Measurements from ENCODE around the gene METTL13. TPM values are rescaled to one million over a fixed set of nuclear protein-coding genes. Genes with fewer than 3 reads are reported as not detected.
A peak's percentile ranks its signal among the peaks of the same experiment; 100 is the strongest.

Gene METTL13
- total and polyA plus RNA-seq, 2 of the 4 experiments (the other 2 are of a cell fraction) = 25.1 to 26.3 TPM

DNA sequence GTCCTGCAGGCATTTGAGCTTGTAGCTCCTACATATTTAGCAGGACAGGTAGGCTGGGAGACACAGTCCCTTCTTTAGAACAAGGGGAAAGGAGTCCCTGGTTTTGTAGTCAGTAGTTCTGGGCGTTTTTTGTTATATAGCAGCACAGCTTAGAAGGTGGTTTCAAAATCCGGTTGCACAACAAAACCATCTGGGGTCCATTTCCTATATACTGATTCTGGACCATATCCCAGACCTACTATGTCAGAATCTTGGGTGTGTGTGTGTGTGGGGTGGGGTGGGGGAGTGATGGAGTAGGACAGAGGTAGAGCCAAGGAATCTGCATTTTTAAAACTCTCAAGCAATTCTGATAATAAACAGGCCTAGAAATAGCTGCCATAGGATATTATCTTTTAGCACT is 21.6 kb downstream of the METTL13 start:
- peak overlapping the region; percentile 80; the same call in 1 of the 2 replicates for H3K27ac ChIP-seq (ENCODE audit: insufficient read depth, low read length)
- ATAC-seq (ENCODE audit: low read depth) (peak; percentile 27), DNase-seq (peak; percentile 71)
- peak overlapping the region; percentile 34; the same call in 1 of the 2 replicates for H4K5ac ChIP-seq (ENCODE audit: low read depth, low read length)
- peak overlapping the region; percentile 61; the same call in 1 of the 2 replicates for H2BK120ac ChIP-seq (ENCODE audit: low read depth, low read length)
- H3K79me1 ChIP-seq (ENCODE audit: low read depth in 1 of 2, low read length in 2 of 2) = no peaks in the 10 kb centered on the region
- in situ Hi-C loops (cut with MboI; ENCODE audit: low sequenced_read_pairs) = loop anchor here (25.0 kb wide), 1 partner anchor 609 kb away; the partner anchor contains the start of gene C1orf105
- H3K56ac ChIP-seq (ENCODE audit: extremely low read depth, insufficient read depth, low read length) = no peak overlapping the region
- H3K4me3 ChIP-seq (ENCODE audit: insufficient read depth, low read depth, low read length) = no peak overlapping the region
- H2BK20ac ChIP-seq (ENCODE audit: low read depth, low read length) = 0 out of 2 replicates have a peak overlapping the region, but pooled peaks have one; percentile 9
- no CpG with 5 or more reads among the region's 2 CpGs for WGBS, 2 experiments (ENCODE audit: extremely low coverage in 2 of 2, insufficient read length in 1 of 2)
- no peaks in the 10 kb centered on the region for H4K20me1 ChIP-seq (ENCODE audit: insufficient read depth, low read length)
- ChIA-PET CTCF (interaction anchor here (0.6 to 6.9 kb wide), 4 partner anchors 8 to 343 kb away, joined by 3 to 138 read pairs (median 6); no protein-coding TSS in a partner anchor), POLR2A (ENCODE audit: unreplicated experiment) (no interaction called here)
- no peak overlapping the region for H3K14ac ChIP-seq (replicated peaks; ENCODE audit: low read depth, low read length)
- H3K23ac ChIP-seq (ENCODE audit: low read depth, low read length) = peak overlapping the region; percentile 64; the same call in 1 of the 2 replicates
- H3K18ac ChIP-seq (ENCODE audit: low read depth, low read length) = peak overlapping the region; percentile 79
- no peak for TF ChIP-seq RCOR1 (IDR thresholded peaks at IDR 0.05; ENCODE audit: insufficient replicate concordance, low read length)
- no peak for TF ChIP-seq NFE2L2 (IDR thresholded peaks at IDR 0.05; ENCODE audit: low read depth, low read length)
- TF ChIP-seq SMC3 (IDR thresholded peaks at IDR 0.05; ENCODE audit: low read depth, low read length) = no peak
- TF ChIP-seq, protein P1, sequence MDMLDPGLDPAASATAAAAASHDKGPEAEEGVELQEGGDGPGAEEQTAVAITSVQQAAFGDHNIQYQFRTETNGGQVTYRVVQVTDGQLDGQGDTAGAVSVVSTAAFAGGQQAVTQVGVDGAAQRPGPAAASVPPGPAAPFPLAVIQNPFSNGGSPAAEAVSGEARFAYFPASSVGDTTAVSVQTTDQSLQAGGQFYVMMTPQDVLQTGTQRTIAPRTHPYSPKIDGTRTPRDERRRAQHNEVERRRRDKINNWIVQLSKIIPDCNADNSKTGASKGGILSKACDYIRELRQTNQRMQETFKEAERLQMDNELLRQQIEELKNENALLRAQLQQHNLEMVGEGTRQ (IDR thresholded peaks at IDR 0.05; ENCODE audit: low read depth, low read length) = no peak
- TF ChIP-seq MAFK (IDR thresholded peaks at IDR 0.05; ENCODE audit: low read depth, low read length) = no peak
- no peak for TF ChIP-seq MXI1 (IDR thresholded peaks at IDR 0.05; ENCODE audit: borderline replicate concordance, low read depth, low read length)
- no peak for TF ChIP-seq POLR2A (IDR thresholded peaks at IDR 0.05; ENCODE audit: low read depth, low read length)
- TF ChIP-seq RAD21 (IDR thresholded peaks at IDR 0.05; ENCODE audit: low read length) = no peak
- TF ChIP-seq CHD1 (IDR thresholded peaks at IDR 0.05; ENCODE audit: low read depth, low read length) = no peak
- TF ChIP-seq RFX5 (IDR thresholded peaks at IDR 0.05; ENCODE audit: low read depth, low read length) = no peak
- no peak for TF ChIP-seq FOS (IDR thresholded peaks at IDR 0.05; ENCODE audit: low read depth, low read length)
- TF ChIP-seq, protein P2, sequence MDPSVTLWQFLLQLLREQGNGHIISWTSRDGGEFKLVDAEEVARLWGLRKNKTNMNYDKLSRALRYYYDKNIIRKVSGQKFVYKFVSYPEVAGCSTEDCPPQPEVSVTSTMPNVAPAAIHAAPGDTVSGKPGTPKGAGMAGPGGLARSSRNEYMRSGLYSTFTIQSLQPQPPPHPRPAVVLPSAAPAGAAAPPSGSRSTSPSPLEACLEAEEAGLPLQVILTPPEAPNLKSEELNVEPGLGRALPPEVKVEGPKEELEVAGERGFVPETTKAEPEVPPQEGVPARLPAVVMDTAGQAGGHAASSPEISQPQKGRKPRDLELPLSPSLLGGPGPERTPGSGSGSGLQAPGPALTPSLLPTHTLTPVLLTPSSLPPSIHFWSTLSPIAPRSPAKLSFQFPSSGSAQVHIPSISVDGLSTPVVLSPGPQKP (IDR thresholded peaks at IDR 0.05; ENCODE audit: borderline replicate concordance, low read depth, low read length) = no peak
- no peak for TF ChIP-seq MAZ (IDR thresholded peaks at IDR 0.05; ENCODE audit: borderline replicate concordance, low read depth, low read length)
- TF ChIP-seq BHLHE40 (IDR thresholded peaks at IDR 0.05; ENCODE audit: low read depth, low read length) = no peak
- no peak for TF ChIP-seq CEBPB (IDR thresholded peaks at IDR 0.05; ENCODE audit: low read depth, low read length)
- H2AFZ ChIP-seq (replicated peaks; ENCODE audit: low read length, poor library complexity) = no peak overlapping the region
- H3K36me3 ChIP-seq (ENCODE audit: control insufficient read depth, insufficient read depth, low read length) = no peaks in the 10 kb centered on the region
- no TSS peak for BruUV-seq (replicated peaks)
- H3K4ac ChIP-seq (ENCODE audit: low read depth, low read length) = peak overlapping the region; percentile 11; the same call in 1 of the 2 replicates
- peaks cover 4% of the 10 kb centered on the region; the same call in 1 of the 2 replicates for H3K4me1 ChIP-seq (ENCODE audit: control insufficient read depth, insufficient read depth, low read length)
- no peaks in the 10 kb centered on the region for H3K27me3 ChIP-seq (ENCODE audit: control insufficient read depth, insufficient read depth, low read length)
- peak overlapping the region in 1 of 2 experiments; percentile 37; a peak in 1 of 4 replicates for H4K8ac ChIP-seq (ENCODE audit: low read depth in 2 of 2, low read length in 2 of 2)
- no peaks in the 10 kb centered on the region for H3K9me3 ChIP-seq (ENCODE audit: control insufficient read depth, insufficient read depth, low read length)
- H4K91ac ChIP-seq (ENCODE audit: insufficient read depth, low read depth, low read length) = no peak overlapping the region
- no peak overlapping the region for H3K4me2 ChIP-seq (ENCODE audit: low read depth, low read length)
- 0 out of 2 replicates have a peak overlapping the region, but pooled peaks have one; percentile 13 for H2AK5ac ChIP-seq (ENCODE audit: low read depth, low read length)
- dilution Hi-C loops (cut with HindIII; ENCODE audit: low sequenced_read_pairs, unreplicated experiment) = no loop called here
- H3K9me1 ChIP-seq (ENCODE audit: insufficient read depth, low read length) = no peaks in the 10 kb centered on the region; the same call in 1 of the 2 replicates
- intact Hi-C loops (cut with micrococcal nuclease) = loop anchor here (5.0 kb wide), 2 partner anchors 156 to 599 kb away; no protein-coding TSS in a partner anchor
- H2BK15ac ChIP-seq (ENCODE audit: low read depth, low read length) = no peak overlapping the region
- no peak overlapping the region for H2AK9ac ChIP-seq (replicated peaks; ENCODE audit: low read depth, low read length, poor library complexity)
- no peak overlapping the region for H2BK5ac ChIP-seq (ENCODE audit: low read depth, low read length, poor library complexity, severe bottlenecking)
- peak overlapping the region; percentile 24; the same call in 1 of the 2 replicates for H3K9ac ChIP-seq (ENCODE audit: low read depth, low read length)
